ENCODE results near the gene OPHN1. TPM values are rescaled to one million over a fixed set of nuclear protein-coding genes. Genes with fewer than 3 reads are reported as not detected.
"Not testable (repeated sequence)": the region's sequence is repeated elsewhere in the genome, so short reads cannot be mapped to it uniquely, and the experiment has no call there.

The OPHN1 gene
- total RNA-seq, 1 donor from 2014 or later: 1.6 TPM

- peak; percentile 78 for ATAC-seq
- peak; percentile 33 for DNase-seq (ENCODE audit: low spot score)
These were observed 348.5 kb downstream of the OPHN1 start for GRCh38 chrX:68084765-68085164.

- no peak for DNase-seq (ENCODE audit: low spot score)
- no peak for ATAC-seq
These were observed 349.8 kb downstream of the OPHN1 start for GRCh38 chrX:68083510-68083909.

- DNase-seq (ENCODE audit: low spot score) (no peak), ATAC-seq (no peak)
These were observed 353.3 kb downstream of the OPHN1 start for GRCh38 chrX:68079961-68080360.

- DNase-seq (ENCODE audit: low spot score); ATAC-seq: not testable (repeated sequence)
These were observed 354.5 kb downstream of the OPHN1 start for GRCh38 chrX:68078801-68079200.

- DNase-seq (ENCODE audit: low spot score) (no peak), ATAC-seq (no peak)
These were observed 355.9 kb downstream of the OPHN1 start for GRCh38 chrX:68077378-68077777.

- no peak for DNase-seq (ENCODE audit: low spot score)
- no peak for ATAC-seq
These were observed 361.3 kb downstream of the OPHN1 start for GRCh38 chrX:68072041-68072440.

- ATAC-seq; DNase-seq (ENCODE audit: low spot score): not testable (repeated sequence)
These were observed 363.2 kb downstream of the OPHN1 start for GRCh38 chrX:68070119-68070518.

GRCh38 chrX:68061206-68061535 is 372.1 kb downstream of the OPHN1 start:
- no peak for ATAC-seq
- no peak for DNase-seq (ENCODE audit: low spot score)

- DNase-seq (ENCODE audit: low spot score) (no peak), ATAC-seq (no peak)
These were observed 372.6 kb downstream of the OPHN1 start for GRCh38 chrX:68060506-68061205.

- DNase-seq (ENCODE audit: low spot score): no peak
- ATAC-seq: no peak
These were observed 373.8 kb downstream of the OPHN1 start for GRCh38 chrX:68059469-68059868.

GRCh38 chrX:68049466-68049865 is 383.8 kb downstream of the OPHN1 start:
- DNase-seq (ENCODE audit: low spot score) (no peak), ATAC-seq (no peak)

GRCh38 chrX:68048774-68049173 is 384.5 kb downstream of the OPHN1 start:
- ATAC-seq (no peak), DNase-seq (ENCODE audit: low spot score) (no peak)

- no peak for DNase-seq (ENCODE audit: low spot score)
- no peak for ATAC-seq
These were observed 388.2 kb downstream of the OPHN1 start for GRCh38 chrX:68045008-68045577.

- no peak for DNase-seq (ENCODE audit: low spot score)
- peak; percentile 64 for ATAC-seq
These were observed 389.4 kb downstream of the OPHN1 start for GRCh38 chrX:68043713-68044438.

GRCh38 chrX:68041110-68041509 is 392.2 kb downstream of the OPHN1 start:
- no peak for DNase-seq (ENCODE audit: low spot score)
- no peak for ATAC-seq

GRCh38 chrX:68018248-68019203 is 414.8 kb downstream of the OPHN1 start:
- peak; percentile 98 for ATAC-seq
- peak; percentile 46 for DNase-seq (ENCODE audit: low spot score)

- no peak for ATAC-seq
- DNase-seq (ENCODE audit: low spot score): no peak
These were observed 434.8 kb downstream of the OPHN1 start for GRCh38 chrX:67998540-67998939.

Data from left lobe of liver (tissue), 2 donors.